ENCODE measurements around the gene LIMA1. TPM values are rescaled to one million over a fixed set of nuclear protein-coding genes. Genes with fewer than 3 reads are reported as not detected.

LIMA1 gene
- total and polyA plus RNA-seq, 9 of the 15 experiments (the other 6 are each of a cell fraction or from before 2014, with no cell fraction given), result 20.2 to 37.8 (median 27.3) TPM

DNA sequence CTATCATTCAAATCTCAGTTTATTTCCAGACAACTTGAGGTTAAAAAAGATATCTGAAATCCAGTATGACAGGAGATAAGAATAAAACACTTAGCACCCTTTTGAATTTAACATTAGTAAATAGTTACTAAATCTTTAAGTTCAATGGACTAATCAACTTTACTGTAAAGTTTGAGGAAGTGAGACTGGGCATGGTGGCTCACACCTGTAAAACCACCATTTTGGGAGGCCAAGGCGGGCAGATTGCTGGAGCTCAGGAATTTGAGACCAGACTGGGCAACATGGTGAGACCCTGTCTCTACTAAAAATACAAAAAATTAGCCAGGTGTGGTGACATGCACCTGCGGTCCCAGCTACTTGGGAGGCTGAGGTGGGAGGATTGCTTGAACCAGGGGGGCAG lies 75.9 kb downstream of the LIMA1 start:
- no peaks in the 10 kb centered on the region for H3K9me1 ChIP-seq (ENCODE audit: control insufficient read depth, insufficient read depth, low read length)
- DNase-seq (ENCODE audit: extremely low read depth in 1 of 4, low spot score in 3 of 4), result no peak
- no peak overlapping the region for H3K4me2 ChIP-seq (ENCODE audit: insufficient read depth, low read length)
- no peaks in the 10 kb centered on the region for H3K27me3 ChIP-seq (ENCODE audit: control insufficient read depth in 2 of 2, insufficient read depth in 2 of 2, low read length in 2 of 2)
- no peak overlapping the region for H3K4me3 ChIP-seq
- no peaks in the 10 kb centered on the region; the same call in 2 of the 3 replicates for H3K79me2 ChIP-seq (ENCODE audit: control insufficient read depth, insufficient read depth, low read length)
- ATAC-seq, result no peak
- in situ Hi-C loops (cut with MboI), result no loop called here
- 97% methylated on average over 2 of the region's 2 CpGs for WGBS (ENCODE audit: insufficient coverage, low coverage, missing lambda C conversion rate)
- TF ChIP-seq CHD2 (IDR thresholded peaks at IDR 0.05; ENCODE audit: low read depth, low read length) (no peak), ETV5 (CRISPR knock-in tag; IDR thresholded peaks at IDR 0.05; ENCODE audit: low read depth) (no peak), HNRNPLL (IDR thresholded peaks at IDR 0.05; ENCODE audit: low read depth, low read length, poor library complexity, severe bottlenecking) (no peak), ZNF717 (CRISPR knock-in tag; IDR thresholded peaks at IDR 0.05) (no peak), SAFB2 (IDR thresholded peaks at IDR 0.05; ENCODE audit: borderline replicate concordance, low read depth, low read length, severe bottlenecking) (no peak), MEF2A (IDR thresholded peaks at IDR 0.05; ENCODE audit: control insufficient read depth, low read depth, low read length) (no peak), RBFOX2 (IDR thresholded peaks at IDR 0.05; ENCODE audit: low read depth, low read length) (no peak), ZNF77 (CRISPR knock-in tag; IDR thresholded peaks at IDR 0.05) (no peak), ZNF197 (CRISPR knock-in tag; IDR thresholded peaks at IDR 0.05; ENCODE audit: low read depth) (no peak), TARDBP (IDR thresholded peaks at IDR 0.05) (no peak), DACH1 (IDR thresholded peaks at IDR 0.05; ENCODE audit: partially characterized antibody) (no peak), ZNF384 (IDR thresholded peaks at IDR 0.05; ENCODE audit: low read depth, low read length) (no peak), TAF9B (IDR thresholded peaks at IDR 0.05; ENCODE audit: partially characterized antibody) (no peak), ZNF174 (CRISPR knock-in tag; IDR thresholded peaks at IDR 0.05) (no peak), GABPB1 (CRISPR knock-in tag; IDR thresholded peaks at IDR 0.05) (no peak), ZC3H4 (CRISPR knock-in tag; IDR thresholded peaks at IDR 0.05; ENCODE audit: borderline replicate concordance) (no peak), FOXK1 (CRISPR knock-in tag; IDR thresholded peaks at IDR 0.05; ENCODE audit: borderline replicate concordance) (no peak)
- TF ChIP-seq, protein P1, sequence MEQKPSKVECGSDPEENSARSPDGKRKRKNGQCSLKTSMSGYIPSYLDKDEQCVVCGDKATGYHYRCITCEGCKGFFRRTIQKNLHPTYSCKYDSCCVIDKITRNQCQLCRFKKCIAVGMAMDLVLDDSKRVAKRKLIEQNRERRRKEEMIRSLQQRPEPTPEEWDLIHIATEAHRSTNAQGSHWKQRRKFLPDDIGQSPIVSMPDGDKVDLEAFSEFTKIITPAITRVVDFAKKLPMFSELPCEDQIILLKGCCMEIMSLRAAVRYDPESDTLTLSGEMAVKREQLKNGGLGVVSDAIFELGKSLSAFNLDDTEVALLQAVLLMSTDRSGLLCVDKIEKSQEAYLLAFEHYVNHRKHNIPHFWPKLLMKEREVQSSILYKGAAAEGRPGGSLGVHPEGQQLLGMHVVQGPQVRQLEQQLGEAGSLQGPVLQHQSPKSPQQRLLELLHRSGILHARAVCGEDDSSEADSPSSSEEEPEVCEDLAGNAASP (IDR thresholded peaks at IDR 0.05), result no peak
- TF ChIP-seq, protein P2, sequence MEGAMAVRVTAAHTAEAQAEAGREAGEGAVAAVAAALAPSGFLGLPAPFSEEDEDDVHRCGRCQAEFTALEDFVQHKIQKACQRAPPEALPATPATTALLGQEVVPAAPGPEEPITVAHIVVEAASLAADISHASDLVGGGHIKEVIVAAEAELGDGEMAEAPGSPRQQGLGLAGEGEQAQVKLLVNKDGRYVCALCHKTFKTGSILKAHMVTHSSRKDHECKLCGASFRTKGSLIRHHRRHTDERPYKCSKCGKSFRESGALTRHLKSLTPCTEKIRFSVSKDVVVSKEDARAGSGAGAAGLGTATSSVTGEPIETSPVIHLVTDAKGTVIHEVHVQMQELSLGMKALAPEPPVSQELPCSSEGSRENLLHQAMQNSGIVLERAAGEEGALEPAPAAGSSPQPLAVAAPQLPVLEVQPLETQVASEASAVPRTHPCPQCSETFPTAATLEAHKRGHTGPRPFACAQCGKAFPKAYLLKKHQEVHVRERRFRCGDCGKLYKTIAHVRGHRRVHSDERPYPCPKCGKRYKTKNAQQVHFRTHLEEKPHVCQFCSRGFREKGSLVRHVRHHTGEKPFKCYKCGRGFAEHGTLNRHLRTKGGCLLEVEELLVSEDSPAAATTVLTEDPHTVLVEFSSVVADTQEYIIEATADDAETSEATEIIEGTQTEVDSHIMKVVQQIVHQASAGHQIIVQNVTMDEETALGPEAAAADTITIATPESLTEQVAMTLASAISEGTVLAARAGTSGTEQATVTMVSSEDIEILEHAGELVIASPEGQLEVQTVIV (CRISPR knock-in tag; IDR thresholded peaks at IDR 0.05; ENCODE audit: borderline replicate concordance), result no peak
- H2AFZ ChIP-seq (ENCODE audit: low read depth, low read length), result no peak overlapping the region
- FAIRE-seq, result no peak
- no peak overlapping the region for H3K27ac ChIP-seq (ENCODE audit: extremely low read depth, low read depth, low read length)
- ChIA-PET CTCF (ENCODE audit: low intra/inter-chr PET ratio) (no interaction called here), POLR2A (interaction anchor here (0.7 to 1.0 kb wide), 3 partner anchors 10 to 82 kb away, joined by 3 to 8 read pairs (median 3); no protein-coding TSS in a partner anchor)
- no peaks in the 10 kb centered on the region for H3K9me3 ChIP-seq (replicated peaks; ENCODE audit: control insufficient read depth, insufficient read depth, low read depth, low read length)
- BruUV-seq (replicated peaks), result no TSS peak
- H3K9ac ChIP-seq (ENCODE audit: insufficient read depth in 1 of 2, low read depth in 2 of 2, low read length in 2 of 2), result no peak overlapping the region
- no peaks in the 10 kb centered on the region for H4K20me1 ChIP-seq (replicated peaks; ENCODE audit: control insufficient read depth, insufficient read depth, low read length)
- peaks cover 28% of the 10 kb centered on the region for H3K36me3 ChIP-seq (ENCODE audit: control insufficient read depth, insufficient read depth, low read length)
- intact Hi-C loops (cut with micrococcal nuclease), result no loop called here
- no peaks in the 10 kb centered on the region for H3K4me1 ChIP-seq (replicated peaks in 1 of 2; ENCODE audit: control insufficient read depth in 2 of 2, insufficient read depth in 2 of 2, low read length in 2 of 2)
